ENCODE results near the gene MMP21.

The MMP21 gene

GRCh38 chr10:125779403-125780327 lies 4.0 kb upstream of the MMP21 start:
- Mint-ChIP-seq H3K27ac (no peak overlapping the region), H3K27me3 (no peaks in the 10 kb centered on the region), H3K4me1 (ENCODE audit: low read depth) (no peaks in the 10 kb centered on the region), H3K9me3 (ENCODE audit: low read depth) (no peaks in the 10 kb centered on the region), H3K36me3 (peaks cover 2% of the 10 kb centered on the region), H3K4me3 (no peak overlapping the region)

- H3K27me3 Mint-ChIP-seq: no peaks in the 10 kb centered on the region
- no peaks in the 10 kb centered on the region for H3K4me1 Mint-ChIP-seq (ENCODE audit: low read depth)
- H3K4me3 Mint-ChIP-seq: no peak overlapping the region
Measured at GRCh38 chr10:125778556-125778955, 2.9 kb upstream of the MMP21 start.

GRCh38 chr10:125777806-125778205 lies 2.2 kb upstream of the MMP21 start:
- H3K4me1 Mint-ChIP-seq (ENCODE audit: low read depth): no peaks in the 10 kb centered on the region
- peaks cover 2% of the 10 kb centered on the region for H3K36me3 Mint-ChIP-seq
- no peak overlapping the region for H3K4me3 Mint-ChIP-seq
- H3K9me3 Mint-ChIP-seq (ENCODE audit: low read depth): no peaks in the 10 kb centered on the region
- no peaks in the 10 kb centered on the region for H3K27me3 Mint-ChIP-seq
- H3K27ac Mint-ChIP-seq: no peak overlapping the region

More at GRCh38 chr10:125778556-125778955, 2.9 kb upstream of the MMP21 start:
- peaks cover 2% of the 10 kb centered on the region for H3K36me3 Mint-ChIP-seq
- H3K27ac Mint-ChIP-seq: no peak overlapping the region
- H3K9me3 Mint-ChIP-seq (ENCODE audit: low read depth): no peaks in the 10 kb centered on the region

GRCh38 chr10:125774581-125775191 lies 935 bp downstream of the MMP21 start:
- Mint-ChIP-seq H3K27ac (no peak overlapping the region), H3K9me3 (ENCODE audit: low read depth) (no peaks in the 10 kb centered on the region), H3K4me1 (ENCODE audit: low read depth) (no peaks in the 10 kb centered on the region), H3K4me3 (no peak overlapping the region), H3K36me3 (no peaks in the 10 kb centered on the region), H3K27me3 (no peaks in the 10 kb centered on the region)

GRCh38 chr10:125773687-125774543 lies 1.7 kb downstream of the MMP21 start:
- H3K36me3 Mint-ChIP-seq: no peaks in the 10 kb centered on the region
- no peaks in the 10 kb centered on the region for H3K27me3 Mint-ChIP-seq
- H3K9me3 Mint-ChIP-seq (ENCODE audit: low read depth): no peaks in the 10 kb centered on the region
- no peak overlapping the region for H3K4me3 Mint-ChIP-seq
- no peak overlapping the region for H3K27ac Mint-ChIP-seq
- H3K4me1 Mint-ChIP-seq (ENCODE audit: low read depth): no peaks in the 10 kb centered on the region

GRCh38 chr10:125772864-125773180 lies 2.8 kb downstream of the MMP21 start:
- Mint-ChIP-seq H3K36me3 (no peaks in the 10 kb centered on the region), H3K9me3 (ENCODE audit: low read depth) (no peaks in the 10 kb centered on the region), H3K4me3 (no peak overlapping the region), H3K27ac (no peak overlapping the region), H3K4me1 (ENCODE audit: low read depth) (no peaks in the 10 kb centered on the region), H3K27me3 (no peaks in the 10 kb centered on the region)

- H3K27ac Mint-ChIP-seq: no peak overlapping the region
- no peaks in the 10 kb centered on the region for H3K36me3 Mint-ChIP-seq
- H3K4me3 Mint-ChIP-seq: no peak overlapping the region
- no peaks in the 10 kb centered on the region for H3K4me1 Mint-ChIP-seq (ENCODE audit: low read depth)
- no peaks in the 10 kb centered on the region for H3K9me3 Mint-ChIP-seq (ENCODE audit: low read depth)
- H3K27me3 Mint-ChIP-seq: no peaks in the 10 kb centered on the region
Measured at GRCh38 chr10:125772112-125772863, 3.3 kb downstream of the MMP21 start.

- no peak overlapping the region for H3K4me3 Mint-ChIP-seq
- H3K4me1 Mint-ChIP-seq (ENCODE audit: low read depth): no peaks in the 10 kb centered on the region
- H3K36me3 Mint-ChIP-seq: no peaks in the 10 kb centered on the region
- no peaks in the 10 kb centered on the region for H3K9me3 Mint-ChIP-seq (ENCODE audit: low read depth)
- H3K27me3 Mint-ChIP-seq: no peaks in the 10 kb centered on the region
- H3K27ac Mint-ChIP-seq: no peak overlapping the region
Measured at GRCh38 chr10:125770844-125771243, 4.8 kb downstream of the MMP21 start.

- no peaks in the 10 kb centered on the region for H3K27me3 Mint-ChIP-seq
- H3K27ac Mint-ChIP-seq: no peak overlapping the region
- no peaks in the 10 kb centered on the region for H3K9me3 Mint-ChIP-seq (ENCODE audit: low read depth)
- no peak overlapping the region for H3K4me3 Mint-ChIP-seq
- no peaks in the 10 kb centered on the region for H3K4me1 Mint-ChIP-seq (ENCODE audit: low read depth)
- peaks cover 3% of the 10 kb centered on the region for H3K36me3 Mint-ChIP-seq
Measured at GRCh38 chr10:125769175-125769574, 6.4 kb downstream of the MMP21 start.

GRCh38 chr10:125768219-125768855 lies 7.3 kb downstream of the MMP21 start:
- Mint-ChIP-seq H3K9me3 (ENCODE audit: low read depth) (no peaks in the 10 kb centered on the region), H3K27ac (no peak overlapping the region), H3K27me3 (no peaks in the 10 kb centered on the region), H3K4me1 (ENCODE audit: low read depth) (no peaks in the 10 kb centered on the region), H3K36me3 (peaks cover 7% of the 10 kb centered on the region), H3K4me3 (no peak overlapping the region)

GRCh38 chr10:125766511-125766910 lies 9.1 kb downstream of the MMP21 start:
- Mint-ChIP-seq H3K27me3 (no peaks in the 10 kb centered on the region), H3K4me1 (ENCODE audit: low read depth) (no peaks in the 10 kb centered on the region), H3K27ac (no peak overlapping the region), H3K9me3 (ENCODE audit: low read depth) (no peaks in the 10 kb centered on the region), H3K36me3 (peaks cover 7% of the 10 kb centered on the region), H3K4me3 (no peak overlapping the region)

- no peaks in the 10 kb centered on the region for H3K9me3 Mint-ChIP-seq (ENCODE audit: low read depth)
- H3K27ac Mint-ChIP-seq: no peak overlapping the region
- H3K4me1 Mint-ChIP-seq (ENCODE audit: low read depth): no peaks in the 10 kb centered on the region
- H3K36me3 Mint-ChIP-seq: peaks cover 7% of the 10 kb centered on the region
- H3K27me3 Mint-ChIP-seq: no peaks in the 10 kb centered on the region
- H3K4me3 Mint-ChIP-seq: no peak overlapping the region
Measured at GRCh38 chr10:125765835-125766234, 9.8 kb downstream of the MMP21 start.

- Mint-ChIP-seq H3K9me3 (ENCODE audit: low read depth) (no peaks in the 10 kb centered on the region), H3K4me3 (no peak overlapping the region), H3K4me1 (ENCODE audit: low read depth) (peaks cover under 1% of the 10 kb centered on the region), H3K27me3 (no peaks in the 10 kb centered on the region), H3K27ac (no peak overlapping the region), H3K36me3 (peaks cover 10% of the 10 kb centered on the region)
Measured at GRCh38 chr10:125762692-125763648, 12.7 kb downstream of the MMP21 start.

Data from activated naive CD8-positive, alpha-beta T cell (primary cell).